Stomach (tissue), 4 donors: ENCODE data around the gene STK32A.

Source experiments
- POLR2AphosphoS5 ChIP-seq, 3 donors: sonication (generic); formaldehyde crosslinking; IDR thresholded peaks; one replicate each; pipeline ENCODE4 v1.6.1; 2016; ENCODE audit warnings: antibody characterized with exemption in 3 of 3
- TF ChIP-seq, protein P1 (sequence below), 7 experiments: fragments of 450-650 bp in 4 of 7; fragments of 200-600 bp in 3 of 7; sonication (generic) in 3 of 7; IDR thresholded peaks; one replicate each; pipeline ENCODE4 v1.5.1; 2016 to 2019; ENCODE audit warnings: antibody characterized with exemption in 7 of 7, control low read depth in 2 of 7, mild to moderate bottlenecking in 1 of 7

DNA sequence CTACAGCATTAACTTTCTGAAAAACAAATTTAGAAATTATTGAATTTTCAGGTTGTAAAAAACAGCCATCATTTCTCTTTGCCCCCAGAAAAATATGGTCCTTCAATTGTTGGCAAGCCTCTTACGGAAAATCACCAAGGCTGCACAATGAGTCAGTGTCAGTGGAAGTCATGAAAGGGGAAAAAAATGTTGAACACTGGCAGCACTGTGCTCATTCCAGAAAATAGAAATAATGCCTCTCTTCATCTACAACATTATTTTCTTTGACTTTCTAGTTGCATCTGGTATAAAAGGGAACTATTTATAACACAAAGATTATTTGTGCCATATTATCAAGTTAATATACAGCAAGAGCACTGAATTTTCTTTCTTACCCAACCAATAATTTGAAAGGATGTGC lies 26.7 kb upstream of the STK32A start:
- TF ChIP-seq POLR2AphosphoS5 (IDR thresholded peaks at IDR 0.05), result no peak
- TF ChIP-seq, protein P1, sequence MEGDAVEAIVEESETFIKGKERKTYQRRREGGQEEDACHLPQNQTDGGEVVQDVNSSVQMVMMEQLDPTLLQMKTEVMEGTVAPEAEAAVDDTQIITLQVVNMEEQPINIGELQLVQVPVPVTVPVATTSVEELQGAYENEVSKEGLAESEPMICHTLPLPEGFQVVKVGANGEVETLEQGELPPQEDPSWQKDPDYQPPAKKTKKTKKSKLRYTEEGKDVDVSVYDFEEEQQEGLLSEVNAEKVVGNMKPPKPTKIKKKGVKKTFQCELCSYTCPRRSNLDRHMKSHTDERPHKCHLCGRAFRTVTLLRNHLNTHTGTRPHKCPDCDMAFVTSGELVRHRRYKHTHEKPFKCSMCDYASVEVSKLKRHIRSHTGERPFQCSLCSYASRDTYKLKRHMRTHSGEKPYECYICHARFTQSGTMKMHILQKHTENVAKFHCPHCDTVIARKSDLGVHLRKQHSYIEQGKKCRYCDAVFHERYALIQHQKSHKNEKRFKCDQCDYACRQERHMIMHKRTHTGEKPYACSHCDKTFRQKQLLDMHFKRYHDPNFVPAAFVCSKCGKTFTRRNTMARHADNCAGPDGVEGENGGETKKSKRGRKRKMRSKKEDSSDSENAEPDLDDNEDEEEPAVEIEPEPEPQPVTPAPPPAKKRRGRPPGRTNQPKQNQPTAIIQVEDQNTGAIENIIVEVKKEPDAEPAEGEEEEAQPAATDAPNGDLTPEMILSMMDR (IDR thresholded peaks at IDR 0.05), result no peak
